ENCODE results near the gene RC3H1.
"Not testable (repeated sequence)": the region's sequence is repeated elsewhere in the genome, so short reads cannot be mapped to it uniquely, and the experiment has no call there.

The RC3H1 gene, protein sequence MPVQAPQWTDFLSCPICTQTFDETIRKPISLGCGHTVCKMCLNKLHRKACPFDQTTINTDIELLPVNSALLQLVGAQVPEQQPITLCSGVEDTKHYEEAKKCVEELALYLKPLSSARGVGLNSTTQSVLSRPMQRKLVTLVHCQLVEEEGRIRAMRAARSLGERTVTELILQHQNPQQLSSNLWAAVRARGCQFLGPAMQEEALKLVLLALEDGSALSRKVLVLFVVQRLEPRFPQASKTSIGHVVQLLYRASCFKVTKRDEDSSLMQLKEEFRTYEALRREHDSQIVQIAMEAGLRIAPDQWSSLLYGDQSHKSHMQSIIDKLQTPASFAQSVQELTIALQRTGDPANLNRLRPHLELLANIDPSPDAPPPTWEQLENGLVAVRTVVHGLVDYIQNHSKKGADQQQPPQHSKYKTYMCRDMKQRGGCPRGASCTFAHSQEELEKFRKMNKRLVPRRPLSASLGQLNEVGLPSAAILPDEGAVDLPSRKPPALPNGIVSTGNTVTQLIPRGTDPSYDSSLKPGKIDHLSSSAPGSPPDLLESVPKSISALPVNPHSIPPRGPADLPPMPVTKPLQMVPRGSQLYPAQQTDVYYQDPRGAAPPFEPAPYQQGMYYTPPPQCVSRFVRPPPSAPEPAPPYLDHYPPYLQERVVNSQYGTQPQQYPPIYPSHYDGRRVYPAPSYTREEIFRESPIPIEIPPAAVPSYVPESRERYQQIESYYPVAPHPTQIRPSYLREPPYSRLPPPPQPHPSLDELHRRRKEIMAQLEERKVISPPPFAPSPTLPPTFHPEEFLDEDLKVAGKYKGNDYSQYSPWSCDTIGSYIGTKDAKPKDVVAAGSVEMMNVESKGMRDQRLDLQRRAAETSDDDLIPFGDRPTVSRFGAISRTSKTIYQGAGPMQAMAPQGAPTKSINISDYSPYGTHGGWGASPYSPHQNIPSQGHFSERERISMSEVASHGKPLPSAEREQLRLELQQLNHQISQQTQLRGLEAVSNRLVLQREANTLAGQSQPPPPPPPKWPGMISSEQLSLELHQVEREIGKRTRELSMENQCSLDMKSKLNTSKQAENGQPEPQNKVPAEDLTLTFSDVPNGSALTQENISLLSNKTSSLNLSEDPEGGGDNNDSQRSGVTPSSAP

DNA sequence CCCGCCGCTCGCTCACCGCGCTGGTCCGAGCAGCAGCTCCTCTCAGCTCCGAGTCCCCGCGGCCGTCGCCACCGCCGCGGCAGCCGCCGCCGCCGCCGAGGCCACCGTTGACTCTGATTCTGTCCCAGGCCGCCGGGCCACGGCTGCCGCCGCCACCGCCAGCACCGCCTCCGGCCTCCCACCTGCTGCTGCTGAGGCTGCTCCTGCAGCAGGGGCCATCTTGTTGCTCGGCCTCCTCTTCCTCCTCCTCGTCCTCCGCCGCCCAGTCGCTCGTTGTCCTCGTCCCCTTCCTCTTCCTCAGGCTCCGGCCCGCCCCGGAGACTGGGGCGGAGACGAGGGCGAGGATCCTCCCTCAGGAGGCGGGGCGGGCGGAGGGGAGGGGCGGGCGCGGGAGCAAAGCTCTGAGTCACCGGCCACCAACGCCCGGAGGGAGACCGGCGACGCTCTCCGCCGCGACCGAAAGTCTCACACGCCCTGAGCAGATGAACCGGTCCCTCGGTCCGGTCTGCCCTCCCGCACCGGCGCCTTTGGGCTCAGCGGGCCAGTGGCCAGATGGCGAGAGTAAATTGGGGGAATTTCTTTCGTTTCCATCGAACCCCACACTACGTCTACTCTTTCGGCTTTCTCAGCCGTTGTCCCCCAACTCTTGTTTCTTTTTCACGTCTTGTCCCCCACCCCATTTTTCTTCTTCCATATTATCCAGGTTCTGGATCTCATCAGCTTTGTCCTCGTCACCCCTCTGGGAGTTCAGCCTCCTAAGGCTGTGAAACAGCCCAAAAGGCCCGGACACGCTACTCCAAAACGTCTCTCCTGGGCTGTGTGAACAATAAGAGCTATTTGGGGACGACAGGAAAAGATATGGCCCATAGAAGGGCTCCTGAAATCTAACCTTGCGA lies at the start of gene RC3H1:
Gene RC3H1, minus strand, starts transcription at position 278 of the 896 bp plus-strand sequence. CDS start 29,372 bp downstream, outside the sequence.
- DNase-seq (ENCODE audit: low read depth) = peak; percentile 90

DNA sequence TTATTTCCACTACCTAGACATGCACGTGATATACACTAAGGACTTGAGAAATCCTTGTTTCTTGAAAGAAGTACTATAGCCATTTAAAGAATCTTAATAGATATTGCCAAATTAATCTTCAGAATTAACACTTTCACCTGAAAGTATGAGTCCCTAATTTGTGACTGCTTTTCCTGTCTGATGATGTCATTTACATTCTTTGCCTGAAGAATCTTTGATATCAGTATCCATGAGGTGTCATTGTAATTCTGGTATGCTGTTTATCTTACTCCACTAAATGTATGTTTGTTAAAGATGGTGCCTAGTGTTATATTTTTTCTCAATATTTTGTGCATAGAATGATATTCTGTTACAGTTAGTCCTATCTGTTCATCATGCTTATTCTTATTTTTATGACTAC lies 48.5 kb upstream of the RC3H1 start:
- DNase-seq (ENCODE audit: low read depth) = no peak

DNA sequence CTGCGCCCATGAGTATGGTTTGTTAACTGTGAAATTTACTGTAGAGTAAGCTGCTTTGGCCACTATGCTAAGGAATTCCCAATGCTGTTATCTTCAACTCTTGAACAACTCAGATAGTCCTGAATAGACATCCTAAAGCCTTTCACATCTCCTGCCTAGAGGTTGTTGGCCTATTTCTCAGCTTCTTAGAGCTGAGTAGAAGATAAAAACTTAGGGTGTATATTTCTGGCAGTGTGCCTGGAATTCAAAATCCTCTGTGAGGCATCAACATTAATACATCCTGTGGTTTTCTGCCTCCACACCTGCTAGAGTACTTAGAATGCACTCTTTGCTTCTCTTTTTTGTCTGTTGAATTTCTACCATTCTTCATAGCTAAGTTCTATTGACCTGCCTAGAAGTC lies 45.8 kb upstream of the RC3H1 start:
- DNase-seq (ENCODE audit: low read depth) = peak; percentile 76

DNA sequence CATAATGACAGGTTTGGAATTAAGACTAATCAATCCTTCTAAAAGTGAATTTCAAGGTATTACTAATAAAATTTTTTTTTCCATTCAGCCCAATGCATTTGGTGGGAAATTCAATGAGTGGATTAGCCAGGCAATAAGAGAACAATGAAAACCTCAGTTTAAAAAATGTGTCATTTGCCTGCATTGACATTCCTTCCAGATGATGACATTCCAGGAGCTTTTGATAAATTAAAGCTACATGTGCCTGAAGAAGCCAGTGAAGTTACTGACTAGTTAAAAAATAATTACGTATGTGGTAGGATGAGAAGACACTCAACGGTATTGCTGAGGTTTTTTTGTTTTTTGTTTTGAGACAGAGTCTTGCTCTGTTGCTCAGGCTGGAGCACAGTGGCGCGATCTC lies 37.9 kb upstream of the RC3H1 start:
- DNase-seq (ENCODE audit: low read depth) = peak; percentile 90

DNA sequence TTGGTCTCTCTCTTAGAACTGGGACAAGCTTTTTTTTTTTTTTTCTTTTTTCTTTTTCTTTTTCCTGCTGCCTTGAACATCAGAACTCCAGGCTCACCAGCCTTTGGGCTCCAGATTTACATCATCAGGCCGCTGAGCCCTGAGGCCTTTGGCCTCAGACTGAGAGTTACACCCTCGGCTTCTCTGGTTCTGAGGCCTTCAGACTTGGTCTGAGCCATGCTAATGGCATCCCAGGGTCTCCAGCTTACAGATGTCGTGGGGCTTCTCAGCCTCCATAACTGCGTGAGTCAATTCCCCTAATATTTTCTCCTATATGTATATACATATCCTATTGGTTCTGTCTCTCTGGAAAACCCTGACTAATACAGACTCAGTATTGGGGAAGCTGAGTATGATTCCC lies 36.5 kb upstream of the RC3H1 start:
- peak; percentile 99 for DNase-seq (ENCODE audit: low read depth)

DNA sequence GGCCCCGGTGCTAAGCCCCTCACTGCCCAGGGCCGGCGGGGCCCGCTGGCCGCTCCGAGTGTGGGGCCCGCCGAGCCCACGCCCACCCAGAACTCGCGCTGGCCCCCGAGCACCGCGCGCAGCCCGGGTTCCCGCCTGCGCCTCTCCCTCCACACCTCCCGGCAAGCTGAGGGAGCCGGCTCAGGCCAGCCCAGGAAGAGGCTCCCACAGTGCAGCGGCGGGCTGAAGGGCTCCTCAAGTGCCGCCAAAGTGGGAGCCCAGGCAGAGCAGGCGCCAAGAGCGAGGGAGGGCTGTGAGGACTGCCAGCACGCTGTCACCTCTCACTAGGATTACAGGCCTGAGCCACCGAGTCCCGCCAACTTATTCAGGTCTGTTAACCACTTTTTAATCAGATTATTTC lies 34.5 kb upstream of the RC3H1 start:
- DNase-seq (ENCODE audit: low read depth) = not testable (repeated sequence)

DNA sequence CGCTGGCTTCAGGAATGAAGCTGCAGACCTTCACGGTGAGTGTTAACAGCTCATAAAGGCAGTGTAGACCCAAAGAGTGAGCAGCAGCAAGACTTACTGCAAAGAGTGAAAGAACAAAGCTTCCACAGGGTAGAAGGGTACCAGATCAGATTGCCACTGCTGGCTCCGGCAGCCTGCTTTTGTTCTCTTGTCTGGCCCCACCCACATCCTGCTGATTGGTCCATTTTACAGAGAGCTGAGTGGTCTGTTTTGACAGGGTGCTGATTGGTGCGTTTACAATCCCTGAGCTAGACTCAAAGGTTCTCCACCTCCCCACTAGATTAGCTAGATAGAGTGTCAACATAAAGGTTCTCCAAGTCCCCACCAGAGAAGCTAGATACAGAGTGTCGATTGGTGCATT lies 33.6 kb upstream of the RC3H1 start:
- not testable (repeated sequence) for DNase-seq (ENCODE audit: low read depth)

DNA sequence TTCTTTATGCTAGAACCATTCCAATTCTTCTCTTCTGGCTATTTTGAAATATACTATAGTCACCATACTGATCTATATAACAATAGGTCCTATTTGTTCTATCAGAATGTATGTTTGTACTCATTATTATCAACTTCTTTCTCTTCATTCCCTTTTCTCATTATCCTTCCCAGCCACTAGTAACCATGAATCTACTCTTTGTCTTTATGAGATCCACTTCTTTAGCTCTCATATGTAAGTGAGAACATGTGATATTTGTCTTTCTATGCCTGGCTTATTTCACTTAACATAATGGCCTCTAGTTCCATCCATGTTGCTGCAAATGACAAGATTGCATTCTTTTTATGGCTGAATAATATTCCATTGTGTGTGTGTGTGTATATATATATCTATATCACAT lies 31.7 kb upstream of the RC3H1 start:
- DNase-seq (ENCODE audit: low read depth) = no peak

DNA sequence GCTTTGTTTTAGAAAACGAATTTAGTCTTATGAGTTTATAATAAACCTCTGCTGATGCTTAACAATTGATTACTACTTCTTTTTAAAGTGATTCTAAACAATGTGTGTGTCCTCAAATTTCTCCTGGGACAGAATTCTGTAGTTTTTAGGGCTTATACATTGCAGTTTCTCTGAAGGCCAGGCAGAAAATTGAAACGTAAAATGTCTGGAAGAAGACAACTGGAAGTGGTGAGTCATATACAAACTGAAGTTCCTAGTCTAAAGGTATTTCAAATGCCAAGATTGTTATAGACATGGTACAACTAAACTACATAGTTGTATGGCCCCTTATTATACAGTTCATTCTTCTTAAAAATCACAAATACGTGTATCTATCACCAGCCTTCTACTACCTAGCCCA lies 30.5 kb upstream of the RC3H1 start:
- peak; percentile 28 for DNase-seq (ENCODE audit: low read depth)

DNA sequence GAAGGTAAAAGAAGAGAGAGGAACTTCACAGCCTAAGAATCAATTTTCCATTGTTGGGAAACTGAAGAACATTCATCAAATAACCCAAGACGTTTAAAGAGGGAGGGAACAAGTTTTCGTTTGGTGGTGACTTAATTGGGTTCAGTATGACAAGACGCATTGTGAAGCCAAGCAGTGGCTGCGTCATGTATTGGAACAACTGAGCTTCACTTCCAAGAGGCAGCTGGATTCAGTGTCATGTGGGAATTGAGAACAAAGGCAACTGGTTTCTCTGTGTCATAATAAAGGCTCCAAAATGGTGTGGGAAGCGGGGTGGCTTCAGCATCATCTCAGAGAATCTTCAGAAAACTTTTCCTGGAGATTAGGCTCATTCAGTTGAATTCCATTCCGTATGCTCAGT lies 29.8 kb upstream of the RC3H1 start:
- DNase-seq (ENCODE audit: low read depth) = no peak

DNA sequence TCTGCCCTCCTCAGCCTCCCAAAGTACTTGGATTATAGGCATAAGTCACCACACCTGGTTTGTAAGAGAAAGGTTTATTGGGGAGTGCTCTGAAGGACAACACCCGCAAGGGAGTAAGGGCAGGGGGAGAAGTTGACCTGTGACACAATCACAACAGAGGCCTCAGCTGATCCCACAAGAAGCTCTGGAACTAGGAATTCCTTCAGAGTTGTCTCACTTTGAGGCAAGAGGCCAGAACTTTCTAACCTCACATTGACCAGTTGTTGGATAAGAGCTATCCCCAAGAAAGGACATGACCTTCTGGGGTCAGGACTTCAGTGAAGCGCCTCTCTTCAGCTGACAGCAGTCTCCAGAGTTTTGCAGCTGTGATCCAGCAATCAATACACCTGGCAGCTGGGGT lies 27.4 kb upstream of the RC3H1 start:
- no peak for DNase-seq (ENCODE audit: low read depth)

DNA sequence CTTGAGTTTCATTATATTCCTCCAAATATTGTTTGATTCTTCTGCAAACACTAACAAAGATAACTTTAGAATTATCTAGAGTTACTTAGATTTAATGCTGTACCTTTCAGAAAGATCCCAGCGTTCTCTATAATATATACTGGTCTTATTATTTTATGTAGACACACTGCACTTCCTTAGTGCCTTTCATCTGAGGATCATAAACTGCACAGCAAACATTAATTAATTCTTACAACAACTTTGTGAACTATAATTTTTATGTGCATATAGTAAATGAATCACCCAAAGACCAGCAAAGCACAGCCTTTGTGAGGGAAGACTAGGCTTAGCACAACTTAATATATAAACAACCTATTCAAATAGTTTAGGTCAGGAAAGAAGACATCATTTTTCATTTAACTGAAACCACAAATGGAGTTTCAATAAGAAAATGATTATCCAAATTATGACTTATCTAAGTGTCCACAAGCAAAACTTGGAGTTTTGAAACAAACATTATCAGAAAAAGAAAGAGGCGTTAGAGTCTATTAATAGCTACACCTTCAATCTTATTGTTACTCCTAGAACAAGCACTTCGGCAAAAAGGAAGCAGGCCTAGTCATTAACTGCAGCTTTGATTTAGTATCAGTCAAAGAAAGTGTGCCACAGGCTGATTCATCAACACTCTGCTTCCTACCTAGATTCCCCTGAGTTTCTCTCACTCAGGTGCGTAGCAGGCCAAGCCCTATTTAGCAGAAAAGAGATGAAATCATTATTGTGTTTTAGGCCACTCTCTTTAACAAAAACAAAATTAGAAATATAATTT lies 22.5 kb upstream of the RC3H1 start:
- no peak for DNase-seq (ENCODE audit: low read depth)

DNA sequence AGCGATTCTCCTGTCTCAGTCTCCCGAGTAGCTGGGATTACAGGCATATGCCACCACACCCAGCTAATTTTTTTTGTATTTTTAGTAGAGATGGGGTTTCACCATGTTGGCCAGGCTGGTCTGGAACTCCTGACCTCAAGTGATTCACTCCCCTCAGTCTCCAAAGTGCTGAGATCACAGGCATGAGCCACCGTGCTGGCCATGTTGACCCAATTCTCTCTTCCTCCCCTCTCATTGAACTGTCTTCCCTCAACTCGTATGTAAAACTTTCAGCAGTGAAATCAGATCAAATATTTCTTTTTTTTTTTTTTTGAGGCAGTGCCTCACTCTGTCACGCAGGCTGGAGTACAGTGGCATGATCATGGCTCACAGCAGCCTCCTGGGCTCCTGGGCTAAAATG lies 20.4 kb upstream of the RC3H1 start:
- DNase-seq (ENCODE audit: low read depth) = peak; percentile 55

DNA sequence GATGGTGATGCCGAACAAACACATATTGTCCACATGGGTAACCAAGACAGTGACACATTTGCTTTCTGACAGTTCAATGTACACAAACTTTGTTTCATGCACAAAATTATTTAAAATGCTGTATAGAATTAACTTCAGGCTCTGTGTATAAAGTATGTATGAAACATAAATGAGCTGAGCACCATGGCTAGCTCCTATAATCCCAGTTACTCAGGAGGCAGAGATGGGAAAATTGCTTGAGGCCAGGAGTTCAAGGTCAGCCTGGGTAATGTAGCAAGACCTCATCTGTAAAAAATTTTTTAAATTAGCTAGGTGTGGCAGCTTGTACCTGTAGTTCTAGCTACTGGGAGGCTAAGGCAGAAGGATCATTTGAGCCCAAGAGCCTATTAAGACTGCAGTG lies 19.2 kb upstream of the RC3H1 start:
- DNase-seq (ENCODE audit: low read depth) = no peak

DNA sequence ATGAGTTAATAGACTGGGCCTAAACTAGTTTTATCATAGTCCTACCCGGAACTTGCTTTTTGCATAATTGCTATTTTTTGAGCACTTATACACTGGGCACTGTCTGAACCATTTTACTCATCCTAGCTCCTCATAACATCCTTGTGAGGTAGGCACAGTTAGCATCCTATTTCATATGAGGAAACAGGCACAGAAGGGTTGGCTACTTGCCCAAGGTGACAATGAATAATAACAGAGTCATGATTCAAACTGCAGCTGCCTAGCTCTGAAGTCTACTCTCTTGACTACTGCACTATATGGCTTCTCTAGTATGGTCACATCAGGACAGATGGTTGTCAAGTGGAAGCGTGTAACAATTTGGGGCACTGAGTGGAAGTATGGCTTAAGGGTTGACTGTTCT lies 18.2 kb upstream of the RC3H1 start:
- peak; percentile 96 for DNase-seq (ENCODE audit: low read depth)

DNA sequence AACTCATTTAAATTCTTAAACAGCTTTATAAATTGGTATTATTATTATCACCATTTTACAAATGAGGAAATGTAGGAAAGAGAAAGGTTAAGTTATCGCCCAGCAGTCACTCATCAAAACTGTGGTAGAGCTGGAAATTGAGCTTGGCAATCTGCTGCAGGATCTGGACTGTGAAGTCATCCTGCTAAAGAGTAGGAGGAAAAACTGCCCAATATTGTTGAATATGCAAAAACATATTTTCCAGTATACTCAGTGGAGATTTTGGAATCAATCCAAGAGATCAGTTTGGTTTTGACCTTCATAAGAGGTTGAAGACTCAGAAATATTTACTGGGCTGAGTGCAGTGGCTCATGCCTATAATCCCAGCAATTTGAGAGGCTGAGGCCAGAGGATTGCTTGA lies 16.9 kb upstream of the RC3H1 start:
- DNase-seq (ENCODE audit: low read depth) = peak; percentile 65

DNA sequence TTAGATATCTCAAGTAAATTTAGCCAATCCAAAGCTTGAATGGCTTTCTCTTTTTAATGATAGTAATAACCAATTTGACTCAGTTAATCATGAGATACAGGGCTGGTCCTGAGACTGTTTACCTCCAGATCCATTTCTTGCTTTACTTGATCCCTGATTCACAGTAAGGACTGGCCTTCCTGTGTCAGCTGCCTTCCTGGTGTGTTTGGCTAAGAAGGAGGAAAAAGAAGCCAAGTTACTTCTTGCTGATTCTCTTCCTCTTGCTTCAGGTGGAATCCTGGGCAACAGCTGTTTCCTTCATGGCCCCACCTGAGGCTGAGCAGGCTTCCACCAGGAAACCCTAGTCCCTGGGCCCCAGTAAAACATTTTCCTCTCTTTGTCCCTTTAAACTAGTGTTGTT lies 14.6 kb upstream of the RC3H1 start:
- no peak for DNase-seq (ENCODE audit: low read depth)

DNA sequence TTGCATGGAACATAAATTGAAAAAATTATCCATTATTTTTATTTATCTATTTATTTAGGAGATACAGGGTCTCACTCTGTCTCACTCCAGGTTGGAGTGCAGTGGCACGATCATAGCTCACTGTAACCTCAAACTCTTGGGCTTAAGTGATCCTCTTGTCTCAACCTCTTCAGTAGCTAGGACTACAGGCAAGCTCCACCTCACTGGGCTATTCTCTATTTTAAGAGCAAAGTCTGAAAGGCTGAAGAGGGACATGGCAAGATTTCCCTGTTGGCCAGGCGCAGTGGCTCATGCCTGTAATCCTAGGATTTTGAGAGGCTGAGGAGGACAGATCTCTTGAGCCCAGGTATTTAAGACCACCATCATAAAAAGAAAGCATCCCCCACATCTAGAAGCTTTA lies 14.0 kb upstream of the RC3H1 start:
- DNase-seq (ENCODE audit: low read depth) = no peak

DNA sequence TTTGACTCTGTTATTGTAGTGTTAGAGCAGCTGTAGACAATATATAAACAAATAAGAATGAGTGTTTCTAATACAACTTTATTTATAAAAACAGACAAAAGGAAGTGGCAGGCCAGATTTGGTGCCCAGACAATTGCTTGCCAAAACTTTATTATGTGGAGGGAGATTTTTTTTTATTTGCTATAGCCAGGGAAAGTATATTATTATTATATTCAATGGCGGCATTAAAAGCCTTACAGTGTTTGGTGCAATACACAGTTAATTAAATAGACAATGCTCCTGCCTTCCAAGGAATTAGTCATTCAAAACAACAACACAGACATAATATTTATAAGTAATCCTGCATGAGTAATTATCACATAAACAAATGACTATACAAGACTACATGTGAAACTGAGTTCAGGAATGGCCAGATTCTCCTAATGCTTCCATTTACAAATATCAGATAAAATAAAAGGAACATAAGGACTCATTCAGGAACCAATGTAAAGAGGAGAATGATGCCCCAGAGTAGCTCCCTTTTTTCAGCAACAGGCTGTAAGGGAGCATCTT lies 10.6 kb upstream of the RC3H1 start:
- DNase-seq (ENCODE audit: low read depth) = peak; percentile 82

DNA sequence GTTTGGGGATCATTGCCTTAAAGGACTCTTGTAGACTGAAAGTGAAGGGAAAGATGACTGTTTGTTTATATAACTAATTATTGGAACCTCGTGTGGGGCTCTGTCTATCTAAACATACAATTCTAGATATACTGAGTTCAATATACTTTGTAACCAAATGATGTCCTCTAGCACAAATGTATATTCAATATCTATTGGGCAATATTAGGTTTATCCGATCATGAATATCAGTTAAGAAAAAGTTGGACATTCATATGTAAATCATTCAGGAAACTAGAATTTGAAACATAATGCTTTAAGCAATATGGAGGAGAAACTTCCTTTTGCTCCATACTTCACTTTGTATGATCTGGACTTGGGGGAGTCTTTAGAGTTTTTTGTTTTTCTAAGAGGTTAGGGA lies 8.9 kb upstream of the RC3H1 start:
- no peak for DNase-seq (ENCODE audit: low read depth)

DNA sequence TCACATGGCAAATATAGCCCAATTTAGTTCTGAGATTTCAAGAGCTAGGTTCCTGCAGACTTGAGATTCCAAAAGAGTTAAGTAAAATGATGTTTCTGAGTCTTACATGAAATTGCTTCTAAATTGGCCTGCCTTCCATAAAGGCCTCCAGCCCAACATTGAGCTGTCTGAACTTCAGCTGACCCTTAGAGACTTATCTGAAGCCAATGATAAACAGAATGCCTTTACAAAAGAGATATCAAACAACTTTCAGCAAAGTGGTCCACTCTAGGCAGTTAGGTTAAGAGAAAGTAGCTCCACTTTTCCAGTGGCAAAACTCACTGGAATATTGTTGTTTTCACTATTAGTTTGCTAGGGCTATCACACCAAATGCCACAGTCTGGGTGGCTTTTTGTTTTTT lies 6.3 kb upstream of the RC3H1 start:
- DNase-seq (ENCODE audit: low read depth) = no peak
